NB4 (cell line): ENCODE data around the gene C4orf50.

Source experiments
- CTCF ChIP-seq: IDR thresholded peaks from one replicate; pipeline ENCODE4 v1.5.1; 2012; ENCODE audit warnings: low read depth, low read length
- MAX ChIP-seq: IDR thresholded peaks from 2 replicates; pipeline ENCODE4 v1.6.1; 2011; ENCODE audit warnings: low read depth, low read length
- POLR2A ChIP-seq: IDR thresholded peaks from 2 replicates; pipeline ENCODE4 v1.6.1; 2011; ENCODE audit warnings: mild to moderate bottlenecking; ENCODE audit not compliant: insufficient read length; ENCODE audit errors: extremely low read depth

DNA sequence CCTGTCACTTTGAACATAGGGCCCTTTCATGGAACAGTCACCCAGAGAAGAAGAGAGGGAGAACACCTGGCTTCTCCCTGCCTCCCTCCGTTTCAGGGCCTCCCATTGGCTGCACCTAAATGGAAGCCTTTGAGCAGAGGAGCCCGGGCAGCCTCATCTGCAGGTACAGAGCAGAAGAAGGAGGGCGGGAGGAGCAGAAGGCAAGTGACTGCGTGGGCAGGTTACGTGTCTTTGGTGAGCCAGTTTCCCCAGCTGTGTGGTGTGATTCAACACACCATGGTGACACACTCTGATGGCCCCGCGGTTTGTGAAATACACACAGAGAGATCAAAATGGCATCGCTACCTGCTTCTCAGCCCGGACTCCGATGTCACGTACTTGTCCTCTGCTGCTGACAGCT is 431 bp downstream of the C4orf50 start:
- no peak for TF ChIP-seq CTCF
- TF ChIP-seq POLR2A = no peak
- TF ChIP-seq MAX = no peak
